COLO668 (cell line): Measurements from ENCODE around the gene SERPINA1.
A peak's percentile ranks its signal among the peaks of the same experiment; 100 is the strongest.

Source experiments
- DNase-seq: peaks from one replicate; lab custom pipeline; 2025; ENCODE audit not compliant: unreplicated experiment; lab: John Stamatoyannopoulos, UW

The SERPINA1 gene

GRCh38 chr14:94398182-94398479, 9.7 kb upstream of the SERPINA1 start:
- no peak for DNase-seq

- DNase-seq, result no peak
Measured at GRCh38 chr14:94397289-94398181, 9.1 kb upstream of the SERPINA1 start.

- no peak for DNase-seq
Measured at GRCh38 chr14:94396628-94397225, 8.3 kb upstream of the SERPINA1 start.

- peak; percentile 74 for DNase-seq
Measured at GRCh38 chr14:94395888-94396574, 7.6 kb upstream of the SERPINA1 start.

- peak; percentile 21 for DNase-seq
Measured at GRCh38 chr14:94395282-94395887, 7.0 kb upstream of the SERPINA1 start.

- no peak for DNase-seq
Measured at GRCh38 chr14:94394581-94395207, 6.3 kb upstream of the SERPINA1 start.

- DNase-seq, result no peak
Measured at GRCh38 chr14:94394025-94394493, 5.7 kb upstream of the SERPINA1 start.

- DNase-seq, result no peak
Measured at GRCh38 chr14:94393474-94393873, 5.1 kb upstream of the SERPINA1 start.

GRCh38 chr14:94392510-94392935, 4.1 kb upstream of the SERPINA1 start:
- no peak for DNase-seq

- DNase-seq, result no peak
Measured at GRCh38 chr14:94391281-94391975, 3.0 kb upstream of the SERPINA1 start.

- peak; percentile 53 for DNase-seq
Measured at GRCh38 chr14:94390372-94391086, 2.1 kb upstream of the SERPINA1 start.

GRCh38 chr14:94389731-94390371, 1.4 kb upstream of the SERPINA1 start:
- DNase-seq, result no peak

GRCh38 chr14:94389104-94389469, 685 bp upstream of the SERPINA1 start:
- DNase-seq, result no peak

- DNase-seq, result no peak
Measured at GRCh38 chr14:94388027-94388383, 397 bp downstream of the SERPINA1 start.

- DNase-seq, result peak; percentile 48
Measured at GRCh38 chr14:94387051-94388026, 1.1 kb downstream of the SERPINA1 start.

- peak; percentile 84 for DNase-seq
Measured at GRCh38 chr14:94386085-94387031, 2.0 kb downstream of the SERPINA1 start.

- peak; percentile 35 for DNase-seq
Measured at GRCh38 chr14:94385553-94386057, 2.8 kb downstream of the SERPINA1 start.
